T-helper 1 cell treated with Interleukin-12 subunit alpha and Interleukin-12 subunit beta and Interleukin-4 antibody, amounts not matched to agents 30 ng/mL and 1 ng/mL, for 36 hours (primary cell): ENCODE measurements around the gene IGF2BP2. TPM values are rescaled to one million over a fixed set of nuclear protein-coding genes. Genes with fewer than 3 reads are reported as not detected.

Experiments used
- intact Hi-C: fragments of 100-400 bp; cut with micrococcal nuclease; formaldehyde crosslinking; loops from one replicate; pipeline ENCODE4 v1.15.1; 2024
- total RNA-seq: library from RNA; stranded (reverse); gene quantifications from 2 replicates; pipeline ENCODE4 v1.2.3, GENCODE V29; 2022

Gene IGF2BP2
- total RNA-seq, 1 donor from 2014 or later, result 0.29 TPM

DNA sequence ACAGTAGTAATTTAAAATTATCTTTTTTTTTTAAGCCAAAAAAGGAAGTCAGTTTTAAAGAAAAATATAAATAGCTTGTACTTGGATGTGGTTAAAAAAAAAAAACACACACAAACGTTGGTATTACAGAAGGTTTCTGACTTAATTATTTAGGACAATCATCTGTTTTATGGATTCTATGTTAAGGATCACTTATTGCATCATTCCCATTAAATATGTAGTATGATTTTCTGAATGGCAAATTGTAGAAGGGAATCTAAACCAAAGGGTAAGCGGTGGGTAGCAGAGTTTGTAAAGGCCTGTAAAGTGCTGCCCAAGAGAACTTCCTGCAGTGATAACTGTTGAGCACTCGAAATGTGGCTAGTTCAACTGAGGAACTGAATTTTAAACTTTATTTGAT, 230.8 kb downstream of the IGF2BP2 start:
- intact Hi-C loops, result no loop called here

Other genes starting within 250 kb of the IGF2BP2 start
- 33.4 and 34.3 TPM in 2 replicates for gene SENP2, start 238.7 kb downstream of the IGF2BP2 start, total RNA-seq
- 232 and 235 TPM in 2 replicates for gene TRA2B, start 113.0 kb upstream of the IGF2BP2 start, total RNA-seq